GM21529 (cell line): ENCODE data around the gene HOXD1.

Source experiments
- ATAC-seq: cut with Tn5 transposase; IDR thresholded peaks from one replicate; pipeline ENCODE4 v1.9.1; 2021; ENCODE audit not compliant: unreplicated experiment

HOXD1 gene

DNA sequence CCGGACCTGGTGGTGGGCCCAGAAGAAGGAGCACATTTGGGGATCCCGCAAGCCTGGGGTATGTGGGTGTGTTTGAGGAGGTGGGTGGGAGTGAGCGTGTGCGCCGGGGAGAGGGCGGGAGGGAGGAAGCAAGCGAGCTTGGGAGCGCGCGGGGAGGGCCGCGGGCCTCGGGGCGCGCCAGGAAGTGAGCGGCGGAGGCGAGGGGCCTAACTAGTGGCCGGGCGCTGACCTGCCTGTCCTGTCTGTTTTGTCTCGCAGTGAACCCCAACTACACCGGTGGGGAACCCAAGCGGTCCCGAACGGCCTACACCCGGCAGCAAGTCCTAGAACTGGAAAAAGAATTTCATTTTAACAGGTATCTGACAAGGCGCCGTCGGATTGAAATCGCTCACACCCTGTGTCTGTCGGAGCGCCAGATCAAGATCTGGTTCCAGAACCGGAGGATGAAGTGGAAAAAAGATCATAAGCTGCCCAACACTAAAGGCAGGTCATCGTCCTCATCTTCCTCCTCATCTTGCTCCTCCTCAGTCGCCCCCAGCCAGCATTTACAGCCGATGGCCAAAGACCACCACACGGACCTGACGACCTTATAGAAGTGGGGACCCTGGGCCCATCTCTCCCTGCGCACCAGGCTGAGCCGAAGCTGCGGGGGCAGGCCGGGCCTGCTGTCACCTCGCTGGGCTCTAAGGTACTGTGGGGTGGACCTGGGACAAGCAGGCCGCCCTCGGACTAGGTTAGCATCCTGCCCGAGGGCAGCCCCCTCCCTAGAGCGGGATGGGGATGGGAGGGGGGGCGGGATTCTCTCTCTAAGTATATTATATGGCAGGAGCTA is 35.9 kb upstream of the HOXD1 start:
- ATAC-seq: no peak

DNA sequence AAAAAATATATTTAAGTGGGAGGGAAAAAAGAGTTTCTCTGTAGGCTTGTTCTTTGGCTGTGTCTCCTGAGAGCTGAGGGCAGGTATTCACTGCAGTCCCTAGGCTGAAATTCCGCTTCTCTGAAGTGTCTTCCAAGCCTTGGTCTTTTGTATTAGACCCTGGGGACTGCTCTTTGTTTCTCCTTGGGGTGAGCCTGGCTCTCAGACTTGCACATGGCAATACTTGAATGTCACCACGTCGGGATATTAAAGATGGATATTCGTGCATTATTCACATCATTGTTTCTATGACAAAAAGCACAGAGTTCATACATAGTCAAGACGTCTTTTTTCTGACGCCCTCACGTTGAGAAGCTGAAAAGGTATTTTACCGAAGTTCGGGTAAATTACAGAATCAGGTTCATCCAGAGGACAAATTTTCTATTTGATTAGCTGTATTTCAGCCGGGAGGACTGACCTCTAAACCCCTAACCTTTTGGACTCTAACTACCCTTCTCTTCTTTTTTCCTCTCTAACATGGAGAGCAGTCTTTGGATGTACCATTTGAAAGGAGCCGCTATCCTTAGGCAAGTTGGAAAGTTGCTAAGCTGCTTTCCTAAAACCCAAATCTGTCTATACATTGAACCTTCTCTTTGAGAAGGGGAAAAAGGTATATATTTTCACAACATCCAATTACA is 33.8 kb upstream of the HOXD1 start:
- no peak for ATAC-seq

DNA sequence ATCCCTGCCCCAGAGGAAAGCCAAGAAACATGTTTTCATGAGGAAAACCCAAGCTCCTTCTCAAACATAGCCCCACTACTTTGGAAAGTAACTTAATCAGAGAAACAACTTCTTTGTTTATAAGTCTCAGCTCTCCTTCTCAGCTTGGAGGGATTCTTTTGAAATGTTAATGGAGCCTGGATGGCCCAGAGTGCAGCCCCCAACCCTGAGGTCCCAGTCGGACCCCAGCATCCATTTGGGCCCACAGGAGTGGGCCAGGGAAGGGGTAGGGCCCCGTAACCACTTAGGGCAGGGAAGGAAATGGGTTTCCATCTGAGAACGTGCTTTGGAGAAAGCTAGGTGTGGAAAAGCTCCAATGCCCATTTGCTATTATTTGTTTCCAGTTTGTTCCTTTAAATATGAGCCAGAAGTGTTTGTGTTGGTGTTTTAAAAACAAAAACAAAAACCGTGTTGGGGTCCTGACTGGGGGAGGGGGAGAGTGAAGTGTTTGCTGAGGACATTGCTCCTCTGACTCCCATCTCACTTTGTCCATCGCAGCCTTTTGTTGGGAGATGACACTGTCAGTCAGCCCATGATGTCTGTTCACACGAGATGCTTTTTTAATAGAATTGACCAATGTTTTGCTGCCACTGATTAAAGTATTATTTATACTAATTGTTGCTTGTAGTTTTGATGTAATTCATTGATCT is 33.0 kb upstream of the HOXD1 start:
- no peak for ATAC-seq

DNA sequence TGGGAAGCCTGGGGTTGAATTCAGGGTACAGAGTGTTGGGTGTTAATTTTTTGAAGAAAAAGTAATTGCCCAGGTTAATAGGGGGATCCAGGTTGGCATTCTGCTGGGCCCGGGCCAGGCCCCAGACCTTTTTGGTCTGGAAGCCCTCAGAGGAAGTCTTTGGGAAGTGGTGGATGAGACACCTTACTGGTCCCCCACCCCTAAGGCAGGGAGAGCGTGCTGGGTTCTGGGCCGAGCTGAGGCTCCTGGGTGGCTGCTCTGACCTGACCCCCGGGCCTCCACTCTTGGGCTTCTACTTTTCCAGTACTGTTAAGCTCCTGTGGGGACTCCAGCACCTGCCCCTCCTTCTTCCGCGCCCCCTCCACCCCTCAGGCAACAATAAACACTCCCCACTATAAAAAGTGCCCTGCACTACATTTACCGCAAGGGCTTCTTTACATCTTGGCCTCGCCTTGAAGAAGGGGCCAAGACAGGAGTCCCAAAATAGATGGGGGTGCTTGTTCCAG is 32.1 kb upstream of the HOXD1 start:
- ATAC-seq: no peak

DNA sequence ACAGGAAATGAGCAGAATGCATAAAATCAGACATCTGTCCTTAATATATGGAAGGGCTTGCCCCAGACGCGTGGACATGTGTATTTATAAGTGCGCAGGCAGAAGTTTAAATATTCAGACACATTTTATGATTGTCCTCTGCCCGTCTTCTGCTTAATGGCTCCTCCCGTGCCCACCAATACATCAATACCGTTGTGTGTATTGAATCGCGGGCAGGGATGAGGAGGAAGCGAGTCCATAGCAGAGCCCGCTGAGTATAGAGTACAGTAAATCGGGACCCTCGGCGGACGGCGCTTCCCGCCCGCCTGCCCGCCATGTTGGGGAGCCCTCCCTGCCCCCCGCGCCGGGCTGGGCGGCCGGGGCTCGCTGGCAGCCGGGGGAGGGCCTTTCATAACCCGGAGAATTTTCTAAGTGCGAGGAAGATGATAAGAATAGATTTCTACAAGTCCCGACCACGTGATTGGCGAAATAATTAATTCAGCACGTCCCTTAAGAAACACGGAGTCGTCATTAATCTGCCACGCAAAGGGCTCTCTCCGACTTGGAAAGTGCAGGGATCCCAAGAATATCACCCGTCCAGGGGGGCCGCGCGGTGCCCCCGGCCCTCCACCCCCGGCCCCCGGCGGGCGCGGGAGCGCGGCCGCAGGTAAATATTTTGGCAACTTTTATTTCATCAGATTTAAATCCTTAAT is 31.5 kb upstream of the HOXD1 start, which contains the start of gene HOXD3:
HOXD3 (plus strand) TSS at position 501 of the 692 bp plus-strand sequence. CDS start 11,808 bp downstream, outside the sequence.
- ATAC-seq: no peak

DNA sequence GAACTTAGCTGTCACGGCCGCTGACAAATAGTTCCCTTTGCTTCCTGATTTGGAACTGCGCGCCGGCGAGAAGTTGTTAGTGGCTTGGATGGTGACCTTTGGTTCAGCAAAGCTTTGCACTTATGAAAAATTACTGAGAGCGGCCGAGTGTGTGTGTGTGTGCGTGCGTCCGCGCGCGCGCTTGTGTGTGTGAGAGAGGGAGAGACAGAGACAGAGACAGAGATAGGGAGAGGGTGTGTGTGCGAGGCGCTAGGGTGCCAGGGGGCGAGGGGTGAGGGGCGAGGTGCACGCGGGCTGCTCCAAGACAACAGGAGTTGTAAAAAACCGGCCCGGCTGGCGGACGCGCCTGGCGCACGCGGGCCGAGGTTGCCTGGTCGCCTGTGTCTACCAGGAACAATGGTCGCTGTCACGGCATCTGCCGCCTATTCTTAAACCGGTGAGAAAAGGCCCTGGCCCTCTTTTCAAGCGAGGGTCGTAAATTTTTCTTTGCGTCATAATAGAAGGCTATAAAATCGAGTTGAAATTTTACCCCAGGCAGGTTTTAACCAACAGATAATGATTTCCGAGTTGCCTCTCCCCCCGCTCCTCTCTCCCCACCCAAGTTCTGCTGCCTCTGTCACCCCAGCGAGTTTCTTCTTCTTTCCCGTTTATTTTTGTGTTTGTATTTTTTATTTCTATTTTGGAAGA is 30.8 kb upstream of the HOXD1 start:
- ATAC-seq: no peak

DNA sequence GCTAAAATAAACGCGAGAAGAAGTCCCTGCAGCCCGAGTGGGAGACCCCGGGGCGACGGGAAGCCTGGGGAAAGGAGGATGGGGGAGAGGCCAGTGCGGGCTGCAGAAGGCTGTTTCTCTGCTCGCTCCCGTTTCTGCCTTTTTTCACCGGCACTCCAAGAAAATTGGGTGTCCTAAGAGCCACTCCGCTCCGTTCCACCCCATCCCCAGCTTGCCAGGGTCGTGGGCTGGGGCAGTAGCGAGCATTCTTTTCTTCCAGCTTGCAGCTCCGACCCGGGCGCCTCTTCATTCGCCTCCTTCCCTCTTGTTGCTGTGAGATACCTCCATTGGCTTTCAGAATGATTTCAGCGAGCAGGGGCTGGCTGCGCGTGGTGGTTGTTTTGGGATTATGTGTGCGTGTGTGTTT is 30.3 kb upstream of the HOXD1 start:
- ATAC-seq: no peak

DNA sequence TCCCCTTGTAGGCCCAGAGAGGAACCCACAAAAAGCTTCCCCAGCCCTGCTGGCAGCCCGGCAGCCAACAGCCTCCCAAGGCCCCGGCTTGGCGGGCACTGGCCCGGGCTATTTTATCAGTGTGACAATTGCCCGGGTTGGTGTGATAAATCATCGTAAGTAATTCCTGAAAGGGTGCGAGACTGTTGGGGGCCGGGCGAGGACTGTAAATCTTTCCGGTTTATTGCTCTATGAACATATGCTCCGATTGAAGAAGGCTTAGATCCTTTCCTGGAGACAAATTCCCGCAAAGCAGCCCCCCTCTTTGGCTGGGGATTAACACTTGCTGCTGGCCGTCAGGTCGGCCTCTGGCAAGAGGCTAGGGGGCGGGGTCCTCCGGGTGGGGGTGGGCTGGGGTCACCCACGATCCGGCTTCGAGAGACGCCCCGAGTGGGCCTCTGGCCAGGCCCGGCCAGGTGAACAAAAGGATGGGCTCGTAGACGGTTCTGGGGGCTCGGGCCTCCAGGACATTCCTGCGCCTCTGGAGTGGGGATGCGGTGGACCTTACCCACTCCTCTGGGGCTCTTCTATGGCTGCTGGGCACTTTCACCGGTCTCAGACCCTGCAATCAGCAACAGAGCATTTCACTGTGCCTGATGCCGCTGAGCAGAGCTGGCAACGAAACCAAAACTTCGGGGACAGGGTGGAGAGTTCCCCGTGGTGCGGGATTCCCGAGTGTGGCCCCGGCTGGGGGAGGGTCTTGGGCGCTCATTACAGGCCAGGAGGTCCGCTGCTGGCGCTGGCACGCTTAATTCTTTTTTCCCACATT is 29.4 kb upstream of the HOXD1 start:
- no peak for ATAC-seq

DNA sequence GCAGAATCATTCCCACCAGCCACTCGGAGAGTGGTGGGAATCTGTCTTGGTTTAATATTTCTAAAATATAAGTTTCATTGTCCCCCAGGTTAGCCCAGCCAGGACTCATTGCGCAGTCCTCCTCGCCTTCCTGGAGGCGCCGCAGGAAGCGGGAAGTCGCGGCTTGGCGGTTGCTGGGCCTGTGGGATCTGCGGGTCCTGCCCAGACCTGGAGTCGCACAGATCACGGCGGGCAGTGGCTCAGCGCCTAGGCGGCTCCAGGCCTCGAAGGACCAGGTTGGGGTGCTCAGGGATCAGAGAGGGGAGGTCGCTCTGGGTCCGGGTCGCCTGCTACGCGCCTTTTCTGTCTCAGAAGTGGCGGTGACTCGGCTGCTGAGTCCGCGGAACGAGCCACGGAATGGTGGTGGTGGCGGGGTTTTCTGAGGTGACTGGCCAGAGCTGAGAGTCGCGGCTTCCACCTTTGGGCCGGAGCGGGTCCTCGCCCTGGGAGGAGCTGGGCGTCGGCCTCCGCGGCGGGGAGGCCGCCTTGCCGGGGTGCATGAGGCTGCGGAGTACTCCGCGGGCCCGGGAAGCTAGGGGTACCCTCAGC is 28.7 kb upstream of the HOXD1 start:
- no peak for ATAC-seq

DNA sequence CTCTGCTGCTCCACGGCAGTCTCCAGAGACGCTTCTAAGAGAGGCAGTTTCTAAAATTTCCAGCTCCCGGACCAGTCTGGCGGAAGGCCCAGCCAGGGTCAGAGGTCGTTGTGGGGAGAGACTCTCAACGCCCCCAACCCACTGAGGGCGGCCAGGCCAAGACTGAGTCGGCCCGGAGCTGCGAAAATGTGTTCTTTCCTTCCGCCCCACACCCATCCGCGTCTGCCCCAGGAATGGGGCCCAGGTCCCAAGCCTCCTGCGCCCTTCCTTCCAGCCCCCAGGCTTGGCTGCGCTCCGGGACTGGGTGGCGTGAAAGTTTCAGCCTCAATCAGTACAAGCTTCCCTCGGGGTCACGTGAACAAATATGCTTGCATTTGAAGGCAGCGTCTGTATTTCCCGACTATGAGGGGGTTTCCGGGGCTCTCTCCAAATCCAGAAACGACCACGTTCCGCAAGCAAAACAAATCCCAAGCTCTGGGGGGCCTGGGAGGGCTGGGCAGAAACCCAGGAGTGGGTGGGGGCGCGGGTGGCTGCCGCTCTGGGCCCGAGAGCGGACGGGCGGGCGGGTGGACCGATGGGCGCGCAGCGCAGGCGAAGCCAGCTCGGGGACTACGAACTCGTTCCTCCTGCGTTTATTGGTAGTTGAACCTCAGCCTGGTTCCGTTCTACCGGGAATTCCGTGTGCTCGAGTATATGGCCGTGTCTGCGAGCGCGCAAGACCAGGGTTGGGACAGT is 28.1 kb upstream of the HOXD1 start:
- ATAC-seq: no peak

DNA sequence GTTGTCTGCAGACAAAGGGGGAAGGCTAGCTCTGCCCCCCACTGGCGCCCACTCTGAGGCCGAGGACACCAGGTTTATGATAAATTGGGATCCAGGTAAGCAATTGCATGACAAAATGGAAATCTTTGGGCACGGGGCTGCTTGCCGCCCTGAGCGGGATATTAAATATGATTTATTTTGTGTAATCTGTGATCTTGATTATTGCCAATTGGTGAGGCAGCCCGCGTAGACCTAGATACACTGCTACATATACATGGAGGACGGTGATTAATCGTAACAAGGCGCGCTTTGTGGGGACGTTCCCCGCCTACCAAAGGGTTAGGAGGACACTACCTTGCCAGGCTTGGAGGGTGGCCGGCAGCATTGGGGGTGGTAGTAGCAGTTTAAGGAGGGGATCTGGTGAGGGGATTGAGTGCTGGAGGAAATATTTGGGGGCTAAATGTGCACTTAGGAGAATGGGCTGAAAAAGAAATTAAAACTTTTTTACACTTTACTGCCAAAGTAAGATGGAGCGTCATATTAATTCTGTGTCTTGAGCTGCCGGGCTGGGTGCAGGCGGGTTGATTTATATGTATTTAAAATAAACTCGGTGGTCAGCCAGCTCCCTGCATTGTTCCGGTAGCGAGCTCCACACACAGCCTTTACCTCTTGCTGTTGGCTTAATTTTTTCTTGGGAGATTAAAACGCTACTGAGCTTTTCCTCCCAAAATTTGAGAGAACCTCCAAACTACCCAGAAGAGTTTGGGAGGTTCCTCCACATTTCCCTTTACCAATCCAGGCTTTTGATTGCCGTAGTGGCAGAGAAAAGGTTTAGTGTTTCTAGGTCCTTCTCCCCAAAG is 27.3 kb upstream of the HOXD1 start:
- ATAC-seq: no peak

DNA sequence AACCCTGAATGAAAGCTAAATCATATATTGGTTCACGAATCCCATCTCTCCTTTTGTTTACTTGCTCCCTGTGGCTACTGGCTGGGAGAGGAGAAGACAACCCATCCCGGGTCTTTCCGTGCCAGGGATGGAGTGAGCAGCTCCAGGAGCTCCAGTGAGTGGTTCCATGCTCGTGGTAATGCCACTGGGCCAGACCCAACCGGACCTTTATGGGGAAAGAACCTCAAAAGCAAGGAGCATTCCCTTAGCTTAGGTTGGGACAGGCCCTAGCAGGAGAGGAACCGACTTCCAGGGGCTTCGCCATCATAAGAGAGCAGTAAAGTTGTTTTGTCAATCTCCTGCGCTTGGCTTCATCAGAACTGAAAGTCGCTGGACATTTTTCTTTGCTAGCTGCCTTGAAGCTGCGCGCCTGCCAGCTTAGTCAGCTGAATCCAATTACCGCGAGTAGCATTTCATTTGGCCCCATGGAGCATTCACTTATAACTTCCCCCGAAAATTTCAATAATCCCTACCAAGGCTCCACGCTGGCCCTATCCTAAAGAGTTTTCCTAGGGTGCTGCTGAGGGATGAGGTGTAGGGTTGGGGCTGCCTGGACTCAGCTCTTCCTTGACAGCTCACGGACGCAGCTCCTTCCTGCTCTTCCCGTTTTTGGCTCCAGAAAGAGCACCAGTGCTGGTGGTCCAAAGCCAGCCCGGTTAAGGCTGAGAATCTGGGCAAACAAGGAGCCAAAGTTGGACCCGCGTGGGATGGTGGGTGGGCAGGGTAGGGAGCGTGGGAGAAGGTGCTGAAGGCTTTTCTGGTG is 26.4 kb upstream of the HOXD1 start:
- no peak for ATAC-seq

DNA sequence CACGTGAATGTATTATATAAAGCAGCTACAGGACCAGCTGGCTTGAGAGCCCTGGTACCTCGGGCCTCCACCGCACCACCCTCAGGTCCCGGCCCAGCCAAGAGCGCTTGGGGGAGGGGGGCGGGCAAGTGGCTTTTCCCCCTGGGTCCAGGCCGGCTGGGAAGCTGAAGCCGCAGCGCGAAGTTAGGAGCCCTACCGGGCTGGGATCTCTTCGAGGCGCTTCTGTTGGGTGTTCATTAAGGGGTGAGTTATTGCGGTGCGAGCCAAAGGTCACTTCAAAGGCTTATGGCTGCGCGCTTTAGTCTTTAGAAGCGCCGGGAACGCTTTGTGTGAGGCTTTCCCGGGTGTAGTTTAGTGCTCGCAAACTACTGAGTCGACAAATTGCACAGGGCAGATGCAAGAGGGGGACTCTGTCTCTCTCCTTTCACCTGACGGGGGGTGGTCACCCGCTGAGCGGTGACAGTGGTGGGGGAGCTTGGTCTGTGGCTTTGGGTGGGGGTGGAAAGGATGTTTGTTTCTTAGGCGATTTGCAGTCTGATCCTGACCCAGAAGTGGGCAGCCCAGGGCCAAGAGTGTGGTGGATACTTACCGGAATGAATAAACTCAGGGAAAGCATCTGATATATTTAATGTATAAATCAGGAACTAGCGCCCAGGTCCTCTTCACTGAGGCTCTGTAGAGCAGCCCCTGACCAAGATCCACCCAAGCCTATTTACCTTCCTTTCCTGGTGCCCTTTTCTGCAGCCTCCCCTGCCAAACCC is 25.4 kb upstream of the HOXD1 start:
- no peak for ATAC-seq

DNA sequence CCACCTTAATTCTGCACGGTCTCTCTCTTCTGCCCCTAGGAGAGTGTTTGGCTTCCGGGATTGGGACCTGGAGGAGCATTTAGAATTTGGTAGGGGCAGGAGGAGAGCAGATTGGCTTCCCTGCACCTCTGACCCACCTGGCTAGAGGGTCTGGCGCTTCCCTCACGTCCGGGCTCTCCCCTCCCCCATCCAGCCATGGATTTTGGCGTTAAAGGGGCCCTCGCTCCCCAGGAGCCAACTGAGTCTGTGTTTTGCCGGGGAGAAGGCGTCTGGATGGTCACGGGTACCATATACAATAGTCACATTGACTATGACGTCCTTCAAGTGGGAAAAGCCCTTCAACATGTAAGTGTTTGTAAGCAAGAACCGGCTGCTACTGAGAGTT is 24.8 kb upstream of the HOXD1 start:
- no peak for ATAC-seq

DNA sequence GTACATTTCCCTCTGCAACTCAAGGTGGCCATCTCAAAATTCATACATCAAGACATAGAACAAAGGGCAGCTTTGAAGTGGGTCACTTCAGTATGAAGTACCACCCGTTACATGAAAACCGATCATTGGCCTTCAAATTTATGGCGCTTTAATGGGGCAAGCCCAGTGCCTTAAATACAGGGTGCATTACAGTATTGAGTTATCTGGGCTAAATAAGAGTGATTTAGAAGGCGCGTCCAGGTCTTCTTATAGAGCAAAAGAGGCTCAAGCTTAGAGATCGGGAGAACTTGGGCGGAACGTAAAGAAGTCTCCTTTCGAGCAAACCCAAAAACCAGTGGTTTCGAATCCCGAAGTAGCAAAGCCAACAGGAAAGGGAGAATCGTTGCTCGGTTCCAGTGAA is 24.3 kb upstream of the HOXD1 start:
- ATAC-seq: no peak
